ENCODE data around the gene PCBP2. TPM values are rescaled to one million over a fixed set of nuclear protein-coding genes. Genes with fewer than 3 reads are reported as not detected.
"Not testable (repeated sequence)": the region's sequence is repeated elsewhere in the genome, so short reads cannot be mapped to it uniquely, and the experiment has no call there.

Gene PCBP2
- 100 to 1,000 TPM; 505 to 651 (median 595) TPM for polyA plus RNA-seq (ENCODE audit: insufficient read length in 10 of 10)
- long read RNA-seq, donor 1, transcript PCBP2-207 (15 exons, 1,457 nt), result major isoform, 8 of 266 reads
- long read RNA-seq, donor 1, transcript PCBP2-209 (3 exons, 1,696 nt), result minor isoform, 7 of 266 reads
- long read RNA-seq, donor 1, partial matches to known transcripts, result 228 of 266 reads
- long read RNA-seq, donor 1, other reads (novel, unspliced or antisense), result 16 of 266 reads
- long read RNA-seq, donor 2, transcript PCBP2-207 (15 exons, 1,457 nt), result minor isoform, 5 of 39 reads
- long read RNA-seq, donor 2, transcript PCBP2-209 (3 exons, 1,696 nt), result major isoform, 9 of 39 reads
- long read RNA-seq, donor 2, partial matches to known transcripts, result 0 of 39 reads
- long read RNA-seq, donor 2, other reads (novel, unspliced or antisense), result 14 of 39 reads
- long read RNA-seq, donor 3, result 0 reads
- long read RNA-seq, donor 4, transcript PCBP2-209 (3 exons, 1,696 nt), result minor isoform, 6 of 26 reads
- long read RNA-seq, donor 4, transcript PCBP2-207 (15 exons, 1,457 nt), result major isoform, 7 of 26 reads
- long read RNA-seq, donor 4, partial matches to known transcripts, result 5 of 26 reads
- long read RNA-seq, donor 4, other reads (novel, unspliced or antisense), result 0 of 26 reads
- long read RNA-seq, donor 5, transcript PCBP2-209 (3 exons, 1,696 nt), result major isoform, 11 of 69 reads
- long read RNA-seq, donor 5, transcript PCBP2-207 (15 exons, 1,457 nt), result minor isoform, 6 of 69 reads
- long read RNA-seq, donor 5, partial matches to known transcripts, result 31 of 69 reads
- long read RNA-seq, donor 5, other reads (novel, unspliced or antisense), result 5 of 69 reads
- long read RNA-seq, donor 6, transcript PCBP2-209 (3 exons, 1,696 nt), result minor isoform, 7 of 82 reads
- long read RNA-seq, donor 6, transcript PCBP2-203 (13 exons, 3,026 nt), result minor isoform, 7 of 82 reads
- long read RNA-seq, donor 6, transcript PCBP2-202 (15 exons, 1,814 nt), result minor isoform, 6 of 82 reads
- long read RNA-seq, donor 6, transcript PCBP2-207 (15 exons, 1,457 nt), result major isoform, 13 of 82 reads
- long read RNA-seq, donor 6, partial matches to known transcripts, result 24 of 82 reads
- long read RNA-seq, donor 6, other reads (novel, unspliced or antisense), result 12 of 82 reads
- long read RNA-seq, donor 7, transcript PCBP2-207 (15 exons, 1,457 nt), result minor isoform, 5 of 54 reads
- long read RNA-seq, donor 7, transcript PCBP2-203 (13 exons, 3,026 nt), result minor isoform, 9 of 54 reads
- long read RNA-seq, donor 7, transcript PCBP2-209 (3 exons, 1,696 nt), result major isoform, 10 of 54 reads
- long read RNA-seq, donor 7, transcript PCBP2-202 (15 exons, 1,814 nt), result minor isoform, 6 of 54 reads
- long read RNA-seq, donor 7, partial matches to known transcripts, result 10 of 54 reads
- long read RNA-seq, donor 7, other reads (novel, unspliced or antisense), result 8 of 54 reads
- long read RNA-seq, donor 8, transcript PCBP2-209 (3 exons, 1,696 nt), result major isoform, 9 of 43 reads
- long read RNA-seq, donor 8, partial matches to known transcripts, result 21 of 43 reads
- long read RNA-seq, donor 8, other reads (novel, unspliced or antisense), result 0 of 43 reads
- long read RNA-seq, donor 9, partial matches to known transcripts, result 0 of 3 reads
- long read RNA-seq, donor 9, other reads (novel, unspliced or antisense), result 0 of 3 reads

GRCh38 chr12:53451661-53452158, at the start of gene PCBP2:
TSS of gene PCBP2 (plus strand) at chr12:53452102. CDS start at chr12:53454801, 2,699 bp downstream.
- DNase-seq, result peak; percentile 99 to 100 (median 99)

GRCh38 chr12:53402351-53402750, 49.6 kb upstream of the PCBP2 start:
- DNase-seq, result not testable (repeated sequence)

GRCh38 chr12:53402871-53403270, 49.0 kb upstream of the PCBP2 start:
- DNase-seq, result no peak

GRCh38 chr12:53410951-53411350, 41.0 kb upstream of the PCBP2 start:
- DNase-seq, result no peak

GRCh38 chr12:53413485-53414204, 38.3 kb upstream of the PCBP2 start:
- no peak for DNase-seq

- DNase-seq, result peak in 1 of 3 donors; percentile 22
These were observed 37.0 kb upstream of the PCBP2 start for GRCh38 chr12:53414756-53415417.

- not testable (repeated sequence) for DNase-seq
These were observed 36.0 kb upstream of the PCBP2 start for GRCh38 chr12:53415752-53416389.

GRCh38 chr12:53417291-53417816, 34.5 kb upstream of the PCBP2 start:
- not testable (repeated sequence) for DNase-seq

- DNase-seq, result no peak
These were observed 33.7 kb upstream of the PCBP2 start for GRCh38 chr12:53418221-53418620.

- DNase-seq, result no peak
These were observed 32.1 kb upstream of the PCBP2 start for GRCh38 chr12:53419756-53420155.

GRCh38 chr12:53422247-53422646, 29.7 kb upstream of the PCBP2 start:
- DNase-seq, result not testable (repeated sequence)

- no peak for DNase-seq
These were observed 28.3 kb upstream of the PCBP2 start, which contains the start of gene AMHR2 for GRCh38 chr12:53423597-53423996. TSS of gene AMHR2 (plus strand) at chr12:53423855. CDS start at chr12:53423935, 80 bp downstream.

GRCh38 chr12:53424626-53425514, 27.0 kb upstream of the PCBP2 start:
- DNase-seq, result no peak

- DNase-seq, result no peak
These were observed 26.3 kb upstream of the PCBP2 start for GRCh38 chr12:53425515-53426150.

- DNase-seq, result peak in 1 of 3 donors; percentile 59
These were observed 23.9 kb upstream of the PCBP2 start for GRCh38 chr12:53427905-53428594.

- no peak for DNase-seq
These were observed 23.2 kb upstream of the PCBP2 start for GRCh38 chr12:53428741-53429140.

Measured in muscle of back (tissue), 13 donors.